Measurements from ENCODE around the gene PPIF. TPM values are rescaled to one million over a fixed set of nuclear protein-coding genes. Genes with fewer than 3 reads are reported as not detected.

PPIF gene
- total and polyA plus RNA-seq, 2 experiments from 2014 or later, result 24.6 to 45.5 TPM

DNA sequence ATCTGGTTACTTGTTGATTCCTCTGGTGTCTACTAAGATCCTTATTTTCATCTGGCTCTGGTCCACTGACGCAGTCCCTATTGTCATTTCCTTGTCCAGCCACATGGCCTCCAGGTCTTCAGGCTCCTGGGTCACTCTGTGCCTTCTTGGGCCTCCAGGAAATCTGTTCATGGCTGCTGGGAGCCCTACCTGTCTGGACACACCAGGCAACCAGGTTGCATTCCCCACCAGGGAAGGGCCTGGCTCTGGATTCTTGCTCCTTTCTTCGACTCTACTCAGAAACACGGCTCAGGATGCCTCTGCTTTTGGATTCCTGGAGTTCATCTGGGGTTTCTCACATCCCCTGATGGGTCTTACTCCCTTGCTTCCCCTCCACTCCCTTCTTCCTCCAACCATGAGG is 8.0 kb upstream of the PPIF start:
- H3K27ac ChIP-seq, result no peak overlapping the region
- H3F3A ChIP-seq (ENCODE audit: insufficient read depth), result no peaks in the 10 kb centered on the region
- no peaks in the 10 kb centered on the region for H3K79me2 ChIP-seq (ENCODE audit: insufficient read depth)
- no peaks in the 10 kb centered on the region for H3K36me3 ChIP-seq (ENCODE audit: low read depth)
- no peak overlapping the region for H3K9ac ChIP-seq
- 73 to 74% methylated on average over 3 of the region's 3 CpGs for WGBS, 2 experiments (ENCODE audit: low coverage in 1 of 2, low lambda C conversion rate in 2 of 2, missing lambda C conversion rate in 2 of 2)
- no peaks in the 10 kb centered on the region for H4K20me1 ChIP-seq (ENCODE audit: insufficient read depth)
- no peak overlapping the region for H3K4me2 ChIP-seq (ENCODE audit: unreplicated experiment)
- TF ChIP-seq EZH2 (IDR thresholded peaks at IDR 0.05; ENCODE audit: insufficient read depth, poor library complexity, severe bottlenecking), result no peak
- TF ChIP-seq EZH2phosphoT487 (IDR thresholded peaks at IDR 0.05; ENCODE audit: insufficient read depth, low read depth), result no peak
- no peak overlapping the region for H3K4me3 ChIP-seq
- H3K9me3 ChIP-seq (ENCODE audit: low read depth), result no peaks in the 10 kb centered on the region
- H3K9me2 ChIP-seq (ENCODE audit: insufficient read depth), result no peaks in the 10 kb centered on the region
- DNase-seq, result no peak
- in situ Hi-C loops (cut with MboI), result no loop called here
- H2AFZ ChIP-seq, result no peak overlapping the region
- H3K27me3 ChIP-seq (replicated peaks; ENCODE audit: insufficient read depth), result no peaks in the 10 kb centered on the region
- 0 out of 2 replicates have a peak, but pooled peaks cover under 1% of the 10 kb centered on the region for H3K4me1 ChIP-seq (ENCODE audit: insufficient read depth)

- Histone ChIP-seq H3K9me3 (ENCODE audit: low read depth) (no peaks in the 10 kb centered on the region), H3K4me2 (ENCODE audit: unreplicated experiment) (no peak overlapping the region), H3K79me2 (ENCODE audit: insufficient read depth) (no peaks in the 10 kb centered on the region), H3F3A (ENCODE audit: insufficient read depth) (no peaks in the 10 kb centered on the region), H3K9me2 (ENCODE audit: insufficient read depth) (no peaks in the 10 kb centered on the region), H3K27ac (no peak overlapping the region), H3K4me3 (no peak overlapping the region), H3K36me3 (ENCODE audit: low read depth) (no peaks in the 10 kb centered on the region), H2AFZ (no peak overlapping the region), H3K9ac (no peak overlapping the region), H3K4me1 (ENCODE audit: insufficient read depth) (no peaks in the 10 kb centered on the region), H3K27me3 (replicated peaks; ENCODE audit: insufficient read depth) (no peaks in the 10 kb centered on the region), H4K20me1 (ENCODE audit: insufficient read depth) (no peaks in the 10 kb centered on the region)
- in situ Hi-C loops (cut with MboI), result no loop called here
- DNase-seq, result no peak
- WGBS, 2 experiments (ENCODE audit: low coverage in 1 of 2, low lambda C conversion rate in 2 of 2, missing lambda C conversion rate in 2 of 2), result 96 to 98% methylated on average over 5 of the region's 5 CpGs
- no peak for TF ChIP-seq EZH2 (IDR thresholded peaks at IDR 0.05; ENCODE audit: insufficient read depth, poor library complexity, severe bottlenecking)
- no peak for TF ChIP-seq EZH2phosphoT487 (IDR thresholded peaks at IDR 0.05; ENCODE audit: insufficient read depth, low read depth)
These were observed 6.5 kb upstream of the PPIF start for GRCh38 chr10:79340646-79341244.

- in situ Hi-C loops (cut with MboI), result no loop called here
- Histone ChIP-seq H3K27ac (no peak overlapping the region), H3K4me1 (ENCODE audit: insufficient read depth) (peaks cover 4% of the 10 kb centered on the region; the same call in 1 of the 2 replicates), H3K27me3 (replicated peaks; ENCODE audit: insufficient read depth) (no peaks in the 10 kb centered on the region), H4K20me1 (ENCODE audit: insufficient read depth) (no peaks in the 10 kb centered on the region), H2AFZ (no peak overlapping the region), H3K4me2 (ENCODE audit: unreplicated experiment) (no peak overlapping the region), H3K9me3 (ENCODE audit: low read depth) (no peaks in the 10 kb centered on the region), H3K9me2 (ENCODE audit: insufficient read depth) (no peaks in the 10 kb centered on the region), H3K9ac (no peak overlapping the region), H3K79me2 (ENCODE audit: insufficient read depth) (no peaks in the 10 kb centered on the region), H3K36me3 (ENCODE audit: low read depth) (no peaks in the 10 kb centered on the region), H3K4me3 (no peak overlapping the region), H3F3A (ENCODE audit: insufficient read depth) (no peaks in the 10 kb centered on the region)
- 91 to 98% methylated on average over 5 of the region's 5 CpGs for WGBS, 2 experiments (ENCODE audit: low coverage in 1 of 2, low lambda C conversion rate in 2 of 2, missing lambda C conversion rate in 2 of 2)
- no peak for DNase-seq
- TF ChIP-seq EZH2 (IDR thresholded peaks at IDR 0.05; ENCODE audit: insufficient read depth, poor library complexity, severe bottlenecking) (no peak), EZH2phosphoT487 (IDR thresholded peaks at IDR 0.05; ENCODE audit: insufficient read depth, low read depth) (no peak)
These were observed 4.9 kb upstream of the PPIF start for GRCh38 chr10:79342295-79342761.

DNA sequence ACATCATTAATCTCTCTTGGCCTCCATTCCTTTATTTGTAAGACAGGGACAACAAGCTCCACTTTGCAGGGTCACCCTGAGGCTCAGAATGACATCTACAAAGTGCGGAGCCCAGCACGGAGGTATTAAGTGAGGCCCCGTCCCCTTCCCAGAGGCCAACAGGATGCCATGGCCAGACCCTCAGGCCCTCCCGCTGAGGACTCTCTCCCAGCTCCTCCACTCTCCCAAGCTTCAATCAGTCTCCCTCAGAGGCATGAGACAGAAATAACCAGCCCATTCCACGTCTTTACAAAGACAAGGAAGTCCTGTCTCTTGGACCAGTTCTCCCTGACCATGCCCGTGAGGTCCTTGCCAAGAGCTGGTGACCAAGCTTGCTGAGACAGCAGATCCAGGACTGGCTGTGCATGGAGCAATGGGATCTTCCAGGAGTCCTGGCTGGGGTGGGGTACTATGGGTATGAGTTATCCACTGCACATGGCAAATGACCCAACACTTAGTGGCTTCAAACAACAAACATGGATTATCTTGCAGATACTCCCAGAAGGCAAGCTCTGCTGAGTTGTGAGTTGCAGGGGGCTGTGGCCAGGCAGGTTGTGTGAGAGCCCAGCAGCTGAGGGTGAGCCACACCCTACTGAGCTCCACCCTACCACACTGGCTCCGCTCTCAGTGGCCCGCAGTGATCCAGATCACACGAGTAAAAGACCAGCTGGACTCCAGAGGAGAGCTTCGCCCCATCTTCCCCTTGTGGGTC is 4.3 kb upstream of the PPIF start:
- Histone ChIP-seq H3K36me3 (ENCODE audit: low read depth) (no peaks in the 10 kb centered on the region), H3K79me2 (ENCODE audit: insufficient read depth) (peaks cover 6% of the 10 kb centered on the region), H3K27ac (no peak overlapping the region), H3F3A (ENCODE audit: insufficient read depth) (no peaks in the 10 kb centered on the region), H3K4me3 (no peak overlapping the region), H3K9me2 (ENCODE audit: insufficient read depth) (no peaks in the 10 kb centered on the region), H3K4me2 (ENCODE audit: unreplicated experiment) (no peak overlapping the region), H3K27me3 (replicated peaks; ENCODE audit: insufficient read depth) (no peaks in the 10 kb centered on the region), H2AFZ (no peak overlapping the region), H3K9me3 (ENCODE audit: low read depth) (no peaks in the 10 kb centered on the region), H4K20me1 (ENCODE audit: insufficient read depth) (no peaks in the 10 kb centered on the region), H3K4me1 (ENCODE audit: insufficient read depth) (peaks cover 4% of the 10 kb centered on the region; the same call in 1 of the 2 replicates), H3K9ac (no peak overlapping the region)
- no peak for TF ChIP-seq EZH2 (IDR thresholded peaks at IDR 0.05; ENCODE audit: insufficient read depth, poor library complexity, severe bottlenecking)
- no peak for TF ChIP-seq EZH2phosphoT487 (IDR thresholded peaks at IDR 0.05; ENCODE audit: insufficient read depth, low read depth)
- in situ Hi-C loops (cut with MboI), result no loop called here
- WGBS, 2 experiments (ENCODE audit: low coverage in 1 of 2, low lambda C conversion rate in 2 of 2, missing lambda C conversion rate in 2 of 2), result 62 to 68% methylated on average over 10 of the region's 10 CpGs
- peak; percentile 55 for DNase-seq

All from GM23248 (cell line).